Neural progenitor cell (in vitro differentiated cells): ENCODE data around the gene OR10V1. TPM values are rescaled to one million over a fixed set of nuclear protein-coding genes. Genes with fewer than 3 reads are reported as not detected.

ENCODE experiments used
- DNase-seq: peaks from one replicate; pipeline ENCODE4 v3.0.0-alpha.2; 2016; ENCODE audit warnings: low spot score
- H2AFZ ChIP-seq: fragments of 200-600 bp; sonication (generic); replicated peaks from 2 replicates; pipeline ENCODE4 v1.6.1; 2016; ENCODE audit warnings: antibody characterized with exemption
- H3F3A ChIP-seq: fragments of 200-600 bp; sonication (generic); 2 replicates; pipeline ENCODE4 v1.6.1; 2016; ENCODE audit warnings: antibody characterized with exemption, low read depth
- H3K27ac ChIP-seq: fragments of 200-600 bp; sonication (generic); 2 replicates; pipeline ENCODE4 v1.5.1; 2016; ENCODE audit warnings: mild to moderate bottlenecking
- H3K27me3 ChIP-seq: fragments of 200-600 bp; sonication (generic); 2 replicates; pipeline ENCODE4 v1.6.1; 2016; ENCODE audit warnings: mild to moderate bottlenecking, moderate library complexity
- H3K36me3 ChIP-seq: fragments of 200-600 bp; sonication (generic); 2 replicates; pipeline ENCODE4 v1.5.1; 2016
- H3K4me1 ChIP-seq: fragments of 200-600 bp; sonication (generic); 2 replicates; pipeline ENCODE4 v1.6.1; 2016; ENCODE audit warnings: mixed run types
- H3K4me2 ChIP-seq: fragments of 200-600 bp; sonication (generic); 2 replicates; pipeline ENCODE4 v1.6.1; 2016
- H3K4me3 ChIP-seq: fragments of 200-600 bp; sonication (generic); 2 replicates; pipeline ENCODE4 v1.5.1; 2016
- H3K79me2 ChIP-seq: fragments of 200-600 bp; sonication (generic); 2 replicates; pipeline ENCODE4 v1.6.1; 2016; ENCODE audit warnings: low read depth
- H3K9ac ChIP-seq: fragments of 200-600 bp; sonication (generic); 2 replicates; pipeline ENCODE4 v1.6.1; 2016
- H3K9me3 ChIP-seq: fragments of 200-600 bp; sonication (generic); 2 replicates; pipeline ENCODE4 v1.5.1; 2016; ENCODE audit warnings: low read depth
- H4K20me1 ChIP-seq: fragments of 200-600 bp; sonication (generic); 2 replicates; pipeline ENCODE4 v1.6.1; 2016; ENCODE audit warnings: low read depth
- H3K27ac Mint-ChIP-seq: 3 replicates; pipeline ENCODE4 v1.8.0; 2021; ENCODE audit warnings: mixed read lengths
- H3K27me3 Mint-ChIP-seq: 2 replicates; pipeline ENCODE4 v1.8.0; 2022; ENCODE audit warnings: low read depth, mild to moderate bottlenecking, inconsistent platforms, moderate library complexity, mixed read lengths; ENCODE audit not compliant: insufficient read depth
- H3K36me3 Mint-ChIP-seq: 3 replicates; pipeline ENCODE4 v1.8.0; 2021; ENCODE audit warnings: mixed read lengths
- H3K4me1 Mint-ChIP-seq: 3 replicates; pipeline ENCODE4 v1.8.0; 2021; ENCODE audit warnings: mixed read lengths
- H3K4me3 Mint-ChIP-seq: 3 replicates; pipeline ENCODE4 v1.8.0; 2021; ENCODE audit warnings: mild to moderate bottlenecking, moderate library complexity, mixed read lengths
- H3K9me3 Mint-ChIP-seq: 3 replicates; pipeline ENCODE4 v1.8.0; 2020; ENCODE audit warnings: mixed read lengths
- CTCF ChIP-seq: fragments of 200-600 bp; sonication (generic); IDR thresholded peaks from 2 replicates; pipeline ENCODE4 v1.5.1; 2017; ENCODE audit warnings: antibody characterized with exemption, mild to moderate bottlenecking
- EZH2 ChIP-seq: fragments of 200-600 bp; sonication (generic); IDR thresholded peaks from 2 replicates; pipeline ENCODE4 v1.6.1; 2017; ENCODE audit warnings: antibody characterized with exemption, mild to moderate bottlenecking, moderate library complexity
- EZH2phosphoT487 ChIP-seq: fragments of 200-600 bp; sonication (generic); IDR thresholded peaks from 2 replicates; pipeline ENCODE4 v1.6.1; 2017; ENCODE audit warnings: antibody characterized with exemption
- total RNA-seq: library from RNA; depleted of rRNA; stranded (reverse); fragments of >200 nt; gene quantifications from 2 replicates; pipeline ENCODE4 v1.2.3, GENCODE V29; 2015; ENCODE audit warnings: low replicate concordance

OR10V1 gene
- total RNA-seq, 1 donor from 2014 or later, result not detected

- Histone ChIP-seq H3K4me2 (peak overlapping the region; percentile 21), H3K4me1 (peaks cover 9% of the 10 kb centered on the region), H3K27ac (no peak overlapping the region), H3K79me2 (no peaks in the 10 kb centered on the region), H3K4me3 (no peak overlapping the region), H3K9ac (no peak overlapping the region), H3K9me3 (no peaks in the 10 kb centered on the region), H2AFZ (peak overlapping the region; percentile 38), H3K27me3 (peaks cover 12% of the 10 kb centered on the region), H3F3A (peaks cover 8% of the 10 kb centered on the region), H4K20me1 (no peaks in the 10 kb centered on the region), H3K36me3 (no peaks in the 10 kb centered on the region)
- H3K27ac Mint-ChIP-seq, result no peak overlapping the region
- TF ChIP-seq CTCF (peak; percentile 88), EZH2phosphoT487 (no peak)
- H3K27me3 Mint-ChIP-seq, result no peaks in the 10 kb centered on the region
- peak; percentile 86 for DNase-seq
- H3K4me3 Mint-ChIP-seq, result no peak overlapping the region
- no peaks in the 10 kb centered on the region for H3K9me3 Mint-ChIP-seq
- no peaks in the 10 kb centered on the region for H3K36me3 Mint-ChIP-seq
- H3K4me1 Mint-ChIP-seq, result no peaks in the 10 kb centered on the region
These were observed 33.1 kb downstream of the OR10V1 start for GRCh38 chr11:59680287-59681154.

- H3K4me3 Mint-ChIP-seq, result no peak overlapping the region
- Histone ChIP-seq H3K27ac (no peak overlapping the region), H3K9ac (no peak overlapping the region), H3F3A (peaks cover 8% of the 10 kb centered on the region), H3K27me3 (no peaks in the 10 kb centered on the region), H4K20me1 (no peaks in the 10 kb centered on the region), H3K4me1 (peaks cover 9% of the 10 kb centered on the region), H3K4me3 (no peak overlapping the region), H3K4me2 (no peak overlapping the region), H3K79me2 (no peaks in the 10 kb centered on the region), H3K36me3 (no peaks in the 10 kb centered on the region), H2AFZ (no peak overlapping the region), H3K9me3 (no peaks in the 10 kb centered on the region)
- H3K4me1 Mint-ChIP-seq, result no peaks in the 10 kb centered on the region
- no peaks in the 10 kb centered on the region for H3K27me3 Mint-ChIP-seq
- TF ChIP-seq CTCF (no peak), EZH2phosphoT487 (no peak), EZH2 (no peak)
- H3K36me3 Mint-ChIP-seq, result no peaks in the 10 kb centered on the region
- no peaks in the 10 kb centered on the region for H3K9me3 Mint-ChIP-seq
- no peak overlapping the region for H3K27ac Mint-ChIP-seq
- no peak for DNase-seq
These were observed 34.3 kb downstream of the OR10V1 start for GRCh38 chr11:59679347-59679746.

GRCh38 chr11:59678813-59679165, 34.9 kb downstream of the OR10V1 start:
- H3K9me3 ChIP-seq, result no peaks in the 10 kb centered on the region
- no peak overlapping the region for H3K4me3 ChIP-seq
- H3K27ac ChIP-seq, result no peak overlapping the region
- TF ChIP-seq EZH2phosphoT487, result no peak
- TF ChIP-seq CTCF, result no peak
- no peak for TF ChIP-seq EZH2
- no peak overlapping the region for H3K9ac ChIP-seq
- Mint-ChIP-seq H3K4me1 (no peaks in the 10 kb centered on the region), H3K27me3 (no peaks in the 10 kb centered on the region), H3K4me3 (no peak overlapping the region), H3K27ac (no peak overlapping the region), H3K36me3 (no peaks in the 10 kb centered on the region), H3K9me3 (no peaks in the 10 kb centered on the region)
- H3K27me3 ChIP-seq, result no peaks in the 10 kb centered on the region
- no peaks in the 10 kb centered on the region for H3K79me2 ChIP-seq
- no peaks in the 10 kb centered on the region for H3K36me3 ChIP-seq
- H3K4me2 ChIP-seq, result no peak overlapping the region
- no peaks in the 10 kb centered on the region for H4K20me1 ChIP-seq
- peaks cover 8% of the 10 kb centered on the region for H3F3A ChIP-seq
- H3K4me1 ChIP-seq, result peaks cover 9% of the 10 kb centered on the region
- no peak for DNase-seq
- H2AFZ ChIP-seq, result no peak overlapping the region
